T-helper 9 cell (primary cell): ENCODE measurements around the gene COA1.
"Not testable (repeated sequence)": the region's sequence is repeated elsewhere in the genome, so short reads cannot be mapped to it uniquely, and the experiment has no call there.

Experiments used
- DNase-seq: peaks from one replicate; pipeline ENCODE4 v3.0.0-alpha.2; 2020

The COA1 gene

DNA sequence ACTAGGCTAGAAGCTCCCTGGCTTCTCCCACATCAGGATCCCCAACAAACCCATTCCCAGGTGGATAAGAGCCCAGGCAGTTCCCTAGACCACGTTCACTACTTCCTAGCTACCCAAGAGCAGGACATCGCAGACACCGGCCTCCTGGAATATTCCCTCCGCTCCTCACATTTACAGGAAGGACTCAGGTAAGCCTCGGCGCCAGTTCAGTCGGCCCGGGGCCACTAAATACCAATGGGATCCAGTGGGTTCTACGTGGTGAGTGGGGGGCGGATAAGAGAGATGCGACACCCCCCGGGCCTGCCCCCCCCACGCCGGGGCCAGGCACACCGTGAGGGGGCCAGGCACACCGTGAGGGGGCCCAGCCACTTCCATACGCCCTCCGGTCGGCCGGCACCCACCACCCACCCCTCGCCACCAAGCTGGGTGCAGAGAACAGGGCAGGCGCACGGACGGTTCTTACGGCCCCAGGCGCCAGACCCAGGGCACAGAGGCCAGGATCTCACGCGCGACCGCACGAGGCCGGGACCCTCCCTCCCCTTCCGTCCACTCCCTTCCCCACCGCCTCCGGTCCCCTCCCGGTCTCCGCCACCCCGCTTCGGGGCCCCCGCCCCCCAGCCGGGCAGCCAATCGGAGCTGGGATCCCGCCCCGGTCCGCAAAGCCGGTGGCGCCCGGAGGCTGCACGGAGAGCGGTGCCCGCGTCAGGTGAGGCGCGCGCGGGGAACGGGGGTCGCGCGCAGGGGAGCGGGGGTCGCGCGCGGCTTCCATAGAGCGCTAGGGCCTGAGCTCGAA lies 28.9 kb upstream of the COA1 start, which contains the start of gene BLVRA:
Gene BLVRA (plus strand): TSS at position 652 of the 793 bp plus-strand sequence. CDS start 12,479 bp downstream, outside the sequence.
- peak; percentile 56 for DNase-seq

DNA sequence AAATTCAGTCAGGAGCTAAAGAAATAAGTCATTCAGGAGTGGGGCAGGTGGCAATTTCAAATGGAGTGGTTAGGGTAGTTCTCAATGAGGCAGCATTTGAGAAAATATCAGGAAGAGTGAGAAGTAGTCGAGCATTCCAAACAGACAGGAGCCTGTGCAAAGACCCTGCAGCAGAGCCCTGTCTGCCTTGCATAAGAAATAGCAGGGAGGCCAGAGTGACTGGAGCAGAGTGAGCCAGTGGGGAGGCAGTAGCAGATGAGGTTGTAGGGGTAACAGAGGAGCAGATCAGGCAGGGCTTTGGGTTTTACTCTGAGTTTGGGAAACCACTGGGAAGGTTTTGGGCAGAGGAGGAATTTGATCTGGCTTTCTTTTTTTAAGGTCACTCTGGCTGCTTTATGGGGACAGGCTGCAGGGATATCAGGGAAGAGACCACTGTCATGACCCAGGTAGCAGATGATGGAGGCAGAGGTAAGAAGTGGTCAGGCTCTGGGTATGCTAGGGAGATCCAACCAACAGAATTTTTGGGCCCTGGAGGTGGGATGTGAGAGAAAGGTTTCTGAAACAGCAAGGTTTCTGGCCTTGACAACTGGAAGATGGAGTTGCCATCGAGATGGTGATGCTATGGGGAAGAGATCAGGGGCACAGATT lies 27.9 kb upstream of the COA1 start:
- DNase-seq, result no peak

DNA sequence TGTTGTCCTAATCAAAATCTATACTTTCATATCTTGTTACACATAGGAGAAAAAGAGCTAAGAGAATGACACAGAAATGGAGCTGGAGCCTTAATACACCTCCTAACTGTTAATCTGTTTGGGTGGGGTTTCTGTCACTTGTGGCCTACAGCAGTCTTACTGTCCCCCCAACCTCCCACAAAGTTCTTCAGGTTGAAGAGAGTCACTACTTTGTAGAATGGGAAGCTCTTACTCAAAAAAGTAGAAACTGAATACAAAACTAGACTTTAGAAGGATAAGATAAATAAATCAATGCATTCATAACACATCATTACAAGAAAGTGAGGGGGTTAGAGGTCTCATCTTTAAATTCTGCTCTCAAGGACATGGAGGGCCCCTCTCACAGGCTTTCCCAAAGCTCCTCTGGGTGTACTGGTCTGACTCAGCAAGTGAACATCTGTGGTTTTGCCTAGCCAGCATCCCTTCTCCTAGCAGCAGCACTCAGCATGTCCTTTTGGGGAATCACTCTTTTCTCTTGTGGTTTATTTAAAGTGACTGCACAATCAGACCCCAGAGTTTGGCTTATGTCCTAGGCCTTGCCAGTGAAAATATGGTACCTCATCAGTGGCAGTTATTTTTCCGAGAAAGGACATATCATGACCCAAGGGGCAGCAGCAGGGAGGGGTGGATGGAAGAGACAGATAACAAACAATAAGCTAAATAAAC lies 27.2 kb upstream of the COA1 start:
- no peak for DNase-seq

DNA sequence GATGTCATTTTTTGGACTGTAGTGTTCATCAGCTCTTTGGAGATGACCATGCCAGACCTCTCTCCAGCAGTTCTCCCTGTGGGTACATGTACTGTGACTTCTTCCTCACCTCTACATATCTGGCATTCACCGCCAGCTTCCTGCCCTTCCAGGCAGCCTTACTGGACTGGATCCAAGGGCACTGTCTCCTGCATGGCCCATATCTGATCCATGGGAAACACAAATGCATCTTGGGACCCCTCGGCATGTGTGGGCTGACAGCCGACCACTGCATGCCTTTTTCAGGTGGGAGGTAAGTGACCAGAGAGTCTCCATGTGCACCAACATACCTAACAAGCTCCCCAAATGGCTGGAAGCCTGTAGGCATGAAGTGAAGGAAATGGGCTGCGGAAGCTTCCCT lies 25.3 kb upstream of the COA1 start:
- no peak for DNase-seq

DNA sequence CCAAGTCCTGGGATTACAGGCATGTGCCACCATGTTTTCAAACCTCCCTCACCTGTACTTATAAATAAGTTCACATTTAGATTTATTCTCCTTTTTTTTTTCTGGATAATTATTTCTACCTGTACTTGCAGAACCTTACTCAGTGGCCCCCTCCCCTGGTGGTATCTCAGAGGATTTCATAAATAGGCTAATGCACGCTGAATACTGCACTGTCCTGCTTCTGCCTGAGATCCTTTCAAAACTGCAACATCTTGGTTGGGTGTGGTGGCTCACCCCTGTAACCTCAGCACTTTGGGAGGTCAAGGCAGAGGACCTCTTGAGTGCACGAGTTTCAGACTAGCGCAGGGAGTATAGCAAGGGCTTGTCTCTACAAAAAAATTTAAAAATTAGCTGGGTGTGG lies 24.5 kb upstream of the COA1 start:
- no peak for DNase-seq

DNA sequence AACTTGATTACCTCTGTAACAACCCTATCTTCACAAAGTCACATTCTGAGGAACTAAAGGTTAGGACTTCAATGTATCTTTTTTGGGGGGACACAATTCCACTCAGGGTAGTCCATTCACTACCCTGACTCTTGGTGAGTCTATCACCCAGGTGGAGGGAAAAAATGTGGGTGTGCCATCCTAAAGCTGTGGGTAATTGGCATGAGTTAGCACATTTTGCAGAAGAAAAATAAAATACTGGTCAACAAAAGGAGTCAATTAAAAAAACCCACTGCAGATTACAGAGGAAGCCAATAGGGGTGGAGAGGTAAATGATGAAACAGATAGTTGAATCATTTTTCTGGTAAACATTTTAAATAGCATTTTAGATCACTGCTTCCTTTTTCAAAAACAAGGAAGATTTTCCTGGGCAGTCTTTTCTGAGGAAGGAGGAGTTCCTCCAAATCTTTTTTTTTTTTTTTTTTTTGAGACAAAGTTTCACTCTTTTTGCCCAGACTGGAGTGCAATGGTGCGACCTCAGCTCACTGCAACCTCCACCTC lies 24.0 kb upstream of the COA1 start:
- DNase-seq, result no peak

DNA sequence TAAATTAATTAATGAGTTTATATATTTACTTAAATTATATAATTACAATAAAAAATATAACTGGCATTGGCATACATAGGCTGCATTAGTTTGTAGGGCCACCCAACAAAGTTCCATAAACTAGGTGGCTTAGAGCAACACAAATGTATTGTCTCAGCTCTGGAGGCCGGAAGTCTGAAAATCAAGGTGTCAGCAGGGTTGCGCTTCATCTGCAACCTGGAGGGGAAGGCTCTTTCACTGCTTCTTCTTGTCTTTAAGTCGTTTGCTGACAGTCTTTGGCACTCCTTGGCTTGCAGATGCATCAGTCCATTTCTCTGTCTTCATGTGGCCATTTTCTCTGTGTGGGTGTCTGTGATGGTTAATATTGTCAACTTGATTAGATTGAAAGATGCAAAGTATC lies 23.1 kb upstream of the COA1 start:
- no peak for DNase-seq

DNA sequence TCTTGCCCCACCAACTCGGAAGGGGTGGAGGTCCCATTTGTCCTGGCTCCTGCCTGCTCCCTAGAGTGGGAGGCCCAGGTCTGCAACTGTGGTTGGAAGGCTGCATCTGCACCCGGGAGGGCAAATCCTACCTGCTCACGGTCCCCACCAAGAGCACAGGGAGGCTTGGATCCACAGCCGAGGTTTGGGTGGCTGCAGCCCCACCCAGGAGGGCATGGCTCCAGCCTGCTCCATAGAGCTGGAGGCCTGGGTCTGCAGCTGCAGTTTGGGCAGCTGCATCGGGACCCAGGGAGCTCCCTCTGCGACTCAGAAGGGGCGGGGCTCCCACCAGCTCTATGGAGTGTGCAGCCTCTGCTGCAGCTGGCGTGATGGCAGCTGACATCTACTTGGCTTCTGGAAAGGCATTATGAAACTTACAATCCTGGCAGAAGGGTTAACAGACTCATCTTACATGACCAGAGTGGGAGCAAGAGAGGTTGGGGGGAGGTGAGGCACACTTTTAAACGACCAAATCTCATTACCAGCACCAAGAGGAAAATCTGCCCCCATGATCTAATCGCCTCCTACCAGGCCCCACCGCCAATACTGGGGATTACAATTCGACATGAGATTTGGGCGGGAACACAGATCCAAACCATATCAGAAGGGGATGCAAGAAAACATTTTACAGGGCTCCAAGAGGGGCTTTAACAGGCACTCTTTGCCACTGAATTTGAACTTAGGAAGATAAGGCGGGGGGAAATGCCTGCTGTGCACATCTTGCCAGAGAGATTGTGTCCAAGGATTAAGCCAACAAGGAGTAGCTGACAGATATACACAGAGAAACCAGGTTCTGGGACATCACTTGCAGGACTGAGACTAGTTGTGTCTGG lies 20.9 kb upstream of the COA1 start:
- DNase-seq, result no peak

DNA sequence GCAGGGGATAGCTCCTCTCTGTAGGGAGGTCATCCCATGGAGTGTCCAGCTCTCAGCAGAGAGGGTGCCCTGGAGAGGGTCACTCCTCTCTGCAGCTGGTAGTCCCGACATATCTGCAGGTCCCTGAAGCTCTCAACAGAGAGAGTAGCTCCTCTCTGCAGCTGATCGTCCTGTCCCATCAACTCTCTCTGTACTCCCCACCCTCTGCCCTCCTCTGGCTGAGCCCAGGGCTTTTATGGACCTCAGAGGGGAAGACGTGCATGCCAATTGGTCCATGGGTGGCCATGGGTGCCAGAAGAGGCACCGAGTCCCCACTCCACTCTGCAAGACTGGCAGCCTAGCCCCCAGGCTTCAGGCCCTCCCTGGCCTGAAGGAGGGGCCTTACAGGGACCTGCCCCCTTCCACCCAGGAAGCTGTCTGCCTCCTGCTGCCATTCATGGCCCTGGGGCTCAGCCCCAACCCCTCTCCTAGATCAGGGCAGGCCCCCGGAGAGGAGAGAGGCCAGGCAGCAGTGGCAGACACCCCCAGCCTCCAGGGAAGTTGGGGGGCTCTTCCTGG lies 20.1 kb upstream of the COA1 start:
- DNase-seq, result no peak

DNA sequence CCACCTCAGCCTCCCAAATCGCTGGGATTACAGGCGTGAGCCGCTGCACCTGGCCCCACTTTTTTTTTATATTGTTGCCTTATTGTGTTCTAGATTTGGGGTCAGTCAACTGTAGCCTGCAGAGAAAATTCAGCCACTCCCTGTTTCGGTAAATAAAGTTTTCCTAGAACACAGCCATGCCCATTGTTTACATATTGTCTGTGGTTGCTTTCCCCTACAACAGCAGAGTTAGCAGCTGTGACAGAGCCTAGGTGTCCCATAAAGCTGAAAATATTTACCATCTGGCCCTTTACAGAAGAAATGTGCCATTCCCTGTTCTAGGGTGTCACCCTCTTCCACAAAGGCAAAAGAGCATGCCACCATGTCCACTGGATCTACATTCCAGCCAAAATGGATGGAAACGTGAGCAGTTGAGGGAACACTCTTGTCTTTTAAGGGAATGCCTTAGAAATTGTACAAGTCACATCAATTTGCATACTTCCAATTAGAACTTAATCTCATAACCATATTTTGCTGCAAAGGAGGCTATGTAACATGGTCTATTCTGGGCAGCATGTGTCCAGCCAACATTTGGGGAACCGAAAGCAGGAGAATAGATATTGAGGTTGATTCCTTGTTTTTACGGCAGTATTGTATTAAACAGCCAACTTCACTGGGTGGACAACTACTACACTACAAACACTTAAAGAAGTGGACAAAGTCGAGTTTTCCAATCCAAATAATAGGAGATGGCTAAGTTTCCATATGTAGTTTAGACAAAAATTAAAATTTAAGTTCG lies 18.2 kb upstream of the COA1 start:
- DNase-seq, result no peak

DNA sequence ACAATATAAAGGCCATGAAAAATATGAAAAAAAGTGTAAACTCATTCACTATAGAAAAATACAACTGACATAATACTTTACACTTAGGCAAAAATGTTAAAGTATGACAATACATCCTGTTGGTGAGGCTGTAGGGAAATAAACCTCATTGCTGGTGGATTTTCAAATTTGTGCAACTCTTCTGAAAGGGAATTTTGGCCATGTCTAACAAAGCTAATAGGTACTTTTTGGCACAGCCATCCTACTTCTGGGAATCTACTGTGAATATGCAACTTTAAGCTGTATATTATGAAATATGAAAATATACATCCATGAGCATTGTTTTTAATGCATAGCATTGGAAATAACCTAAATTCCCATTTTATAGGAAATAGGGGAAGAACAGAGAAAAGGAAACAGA lies 13.4 kb upstream of the COA1 start:
- no peak for DNase-seq

DNA sequence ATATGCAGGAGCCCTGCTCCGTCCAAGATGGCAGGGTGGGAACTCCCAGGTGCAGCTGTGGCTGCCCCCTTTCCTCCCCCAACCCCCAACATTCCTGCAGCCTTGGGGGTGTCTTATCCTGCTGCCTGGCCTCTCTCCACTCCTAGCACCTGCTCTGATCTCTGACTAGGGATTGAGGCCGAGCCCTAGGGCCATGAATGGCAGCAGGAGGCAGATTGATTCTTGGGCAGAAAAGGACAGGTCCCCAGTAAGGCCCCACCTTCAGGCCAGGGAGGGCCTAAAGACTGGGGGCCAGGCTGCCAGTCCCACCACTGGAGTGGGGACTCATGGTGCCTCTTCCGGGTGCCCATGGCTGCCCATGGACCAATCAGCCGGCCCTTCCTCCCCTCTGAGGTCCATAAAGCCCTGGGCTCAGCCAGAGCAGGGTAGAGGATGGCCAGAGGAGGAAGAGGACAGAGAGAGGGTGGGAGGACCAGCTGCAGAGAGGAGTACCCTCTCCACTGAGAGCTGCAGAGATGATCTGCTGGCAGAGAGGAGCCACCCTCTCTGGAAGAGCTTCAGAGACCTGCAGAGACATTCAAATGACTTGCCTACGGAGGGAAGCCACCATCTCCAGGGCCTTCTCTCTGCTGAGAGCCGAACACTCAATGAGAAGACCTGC lies 8.3 kb upstream of the COA1 start:
- DNase-seq, result no peak

DNA sequence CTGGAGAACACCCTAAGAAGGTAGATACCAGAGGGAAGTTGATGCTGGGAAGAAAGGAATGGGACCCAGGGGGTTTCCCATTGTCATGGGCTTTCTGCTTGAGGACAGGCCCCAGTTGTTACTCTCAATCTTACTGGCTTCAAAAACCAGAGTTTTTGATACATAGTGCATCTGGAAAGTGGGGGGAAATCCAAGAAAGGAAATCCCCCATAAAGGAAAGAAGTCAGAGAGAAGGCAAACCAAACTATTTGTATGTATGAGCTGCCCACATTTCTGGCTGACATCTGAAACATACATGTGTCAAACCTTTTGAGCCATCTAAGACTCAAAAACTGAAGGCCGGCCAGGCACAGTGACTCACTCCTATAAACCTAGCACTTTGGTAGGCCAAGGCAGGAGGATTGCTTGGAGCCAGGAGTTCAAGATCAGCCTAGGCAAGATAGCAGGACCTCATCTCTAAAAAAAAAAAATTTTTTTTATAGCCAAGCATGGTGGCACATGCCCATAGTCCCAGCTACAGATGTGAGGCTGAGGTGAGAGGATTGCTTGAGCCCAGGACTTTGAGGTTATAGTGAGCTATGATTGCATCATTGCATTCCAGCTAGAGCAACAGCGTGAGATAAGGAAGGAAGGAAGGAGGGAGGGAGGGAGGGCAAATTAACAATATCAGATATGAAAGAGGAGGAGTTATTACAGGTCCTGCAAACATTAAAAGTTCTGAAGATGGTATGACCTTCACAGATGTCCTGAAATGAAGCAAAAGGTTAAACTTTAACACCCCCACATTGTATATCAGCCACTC lies 6.7 kb upstream of the COA1 start:
- no peak for DNase-seq

DNA sequence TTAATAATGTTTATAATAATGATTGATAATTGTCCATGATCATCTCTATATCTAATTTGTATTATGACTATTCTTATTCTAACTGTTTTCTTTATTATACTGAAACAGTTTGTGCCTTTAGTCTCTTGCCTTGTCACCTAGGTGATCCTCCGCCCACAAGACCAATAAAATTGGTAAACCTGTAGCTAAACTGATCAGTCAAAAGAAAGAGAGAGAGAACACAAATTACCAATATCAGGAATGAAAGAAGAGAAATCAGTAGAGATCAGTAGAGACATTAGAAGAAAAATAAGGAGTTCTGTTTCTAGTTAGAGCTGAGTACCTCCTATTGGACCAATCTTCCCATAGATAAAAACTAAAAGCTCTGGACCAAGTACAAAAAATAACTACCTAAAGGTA lies 6.1 kb upstream of the COA1 start:
- no peak for DNase-seq

DNA sequence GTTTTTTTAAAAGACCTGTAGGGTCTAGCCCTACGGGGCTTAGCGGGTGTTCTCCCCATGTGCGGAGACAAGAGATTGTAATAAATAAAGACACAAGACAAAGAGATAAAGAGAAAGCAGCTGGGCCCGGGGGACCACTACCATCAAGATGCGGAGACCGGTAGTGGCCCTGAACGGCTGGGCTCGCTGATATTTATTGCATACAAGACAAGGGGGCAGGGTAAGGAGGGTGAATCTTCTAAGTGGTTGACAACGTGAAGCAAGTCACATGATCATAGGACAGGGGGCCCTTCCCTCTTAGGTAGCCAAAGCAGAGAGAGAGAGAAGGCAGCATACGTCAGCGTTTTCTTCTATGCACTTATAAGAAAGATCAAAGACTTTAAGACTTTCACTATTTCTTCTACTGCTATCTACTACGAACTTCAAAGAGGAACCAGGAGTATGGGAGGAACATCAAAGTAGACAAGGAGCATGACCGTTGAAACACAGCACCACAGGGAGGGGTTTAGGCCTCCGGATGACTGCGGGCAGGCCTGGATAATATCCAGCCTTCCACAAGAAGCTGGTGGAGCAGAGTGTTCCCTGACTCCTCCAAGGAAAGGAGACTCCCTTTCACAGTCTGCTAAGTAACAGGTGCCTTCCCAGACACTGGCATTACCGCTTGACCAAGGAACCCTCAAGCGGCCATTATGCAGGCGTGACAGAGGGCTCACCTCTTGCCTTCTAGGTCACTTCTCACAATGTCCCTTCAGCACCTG lies 5.4 kb upstream of the COA1 start:
- DNase-seq, result not testable (repeated sequence)

DNA sequence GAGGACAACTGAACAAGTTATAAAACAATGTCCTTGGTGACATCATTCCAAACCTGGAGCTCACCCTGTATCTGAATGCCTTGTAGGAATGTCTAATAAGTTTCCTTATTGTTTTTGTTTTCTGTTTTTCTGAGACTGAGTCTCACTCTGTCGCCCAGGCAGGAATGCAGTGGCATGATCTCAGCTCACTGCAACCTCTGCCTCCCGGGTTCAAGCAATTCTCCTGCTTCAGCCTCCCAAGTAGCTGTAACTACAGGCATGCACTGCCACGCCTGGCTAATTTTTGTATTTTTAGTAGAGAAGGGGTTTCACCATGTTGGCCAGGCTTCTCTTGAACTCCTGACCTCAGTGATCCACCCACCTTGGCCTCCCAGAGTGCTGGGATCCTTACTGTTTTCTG lies 2.2 kb upstream of the COA1 start:
- DNase-seq, result not testable (repeated sequence)

DNA sequence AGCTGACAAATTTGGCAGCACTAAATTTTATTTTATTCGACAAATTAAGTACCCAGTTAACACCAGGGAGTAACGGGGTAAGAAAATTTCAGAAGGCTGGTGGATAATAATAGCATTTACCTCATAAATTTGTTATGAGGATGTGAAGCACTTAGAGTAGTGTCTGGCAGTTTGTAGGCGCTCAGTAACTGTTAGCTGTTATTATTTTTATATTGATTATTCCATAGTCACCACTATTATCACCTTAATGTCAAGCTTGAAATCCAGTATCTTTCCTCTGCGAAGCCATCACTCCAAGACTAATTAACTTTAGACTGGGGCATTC lies 563 bp upstream of the COA1 start:
- no peak for DNase-seq

DNA sequence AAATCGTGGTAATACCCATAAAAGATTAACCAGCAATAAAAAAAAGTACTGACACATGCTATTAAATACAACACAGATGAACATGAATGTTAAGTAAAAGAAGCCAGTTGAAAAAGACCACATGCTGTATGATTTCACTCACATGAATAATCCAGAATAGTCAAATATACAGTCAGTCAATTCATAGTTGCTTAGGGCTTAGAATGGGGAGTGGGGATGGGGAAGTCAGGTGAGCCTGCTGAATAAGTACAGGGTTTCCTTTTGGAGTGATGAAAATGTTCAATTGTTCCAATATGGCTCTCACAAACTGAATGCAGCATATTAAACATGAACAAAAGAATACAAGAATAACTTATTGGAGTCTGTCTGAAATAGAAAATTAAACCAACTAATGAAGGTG lies 1.8 kb downstream of the COA1 start:
- no peak for DNase-seq

DNA sequence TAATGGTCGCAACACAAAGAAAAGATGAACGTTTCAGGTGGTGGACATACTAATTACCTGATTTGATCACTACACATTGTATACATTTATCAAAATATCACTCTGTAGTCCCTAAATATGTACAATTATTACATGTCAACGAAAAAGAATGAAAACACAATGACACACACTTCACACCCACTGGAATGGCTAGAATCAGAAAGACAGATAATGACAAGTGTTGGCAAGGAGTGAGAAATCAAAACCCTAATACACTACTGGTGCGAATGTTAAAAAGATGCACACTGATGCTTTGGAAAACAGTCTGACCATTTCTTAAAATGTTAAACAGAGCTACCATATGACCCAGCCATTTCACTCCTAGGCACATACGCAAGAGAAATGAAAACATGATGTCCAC lies 2.3 kb downstream of the COA1 start:
- no peak for DNase-seq
